Hepatocyte (in vitro differentiated cells): ENCODE measurements around the gene HDAC11.

Source experiments
- CTCF ChIP-seq: fragments of 200-600 bp; sonication (generic); IDR thresholded peaks from 2 replicates; pipeline ENCODE4 v1.5.1; 2016; ENCODE audit warnings: antibody characterized with exemption, mild to moderate bottlenecking; ENCODE audit not compliant: poor library complexity
- EZH2 ChIP-seq: fragments of 200-600 bp; sonication (generic); IDR thresholded peaks from 2 replicates; pipeline ENCODE4 v1.6.1; 2016; ENCODE audit warnings: antibody characterized with exemption, mild to moderate bottlenecking, borderline replicate concordance
- EZH2phosphoT487 ChIP-seq: fragments of 200-600 bp; sonication (generic); IDR thresholded peaks from one replicate; pipeline ENCODE4 v1.6.1; 2018; ENCODE audit warnings: antibody characterized with exemption, mild to moderate bottlenecking, low read depth, moderate library complexity; ENCODE audit not compliant: unreplicated experiment, severe bottlenecking

DNA sequence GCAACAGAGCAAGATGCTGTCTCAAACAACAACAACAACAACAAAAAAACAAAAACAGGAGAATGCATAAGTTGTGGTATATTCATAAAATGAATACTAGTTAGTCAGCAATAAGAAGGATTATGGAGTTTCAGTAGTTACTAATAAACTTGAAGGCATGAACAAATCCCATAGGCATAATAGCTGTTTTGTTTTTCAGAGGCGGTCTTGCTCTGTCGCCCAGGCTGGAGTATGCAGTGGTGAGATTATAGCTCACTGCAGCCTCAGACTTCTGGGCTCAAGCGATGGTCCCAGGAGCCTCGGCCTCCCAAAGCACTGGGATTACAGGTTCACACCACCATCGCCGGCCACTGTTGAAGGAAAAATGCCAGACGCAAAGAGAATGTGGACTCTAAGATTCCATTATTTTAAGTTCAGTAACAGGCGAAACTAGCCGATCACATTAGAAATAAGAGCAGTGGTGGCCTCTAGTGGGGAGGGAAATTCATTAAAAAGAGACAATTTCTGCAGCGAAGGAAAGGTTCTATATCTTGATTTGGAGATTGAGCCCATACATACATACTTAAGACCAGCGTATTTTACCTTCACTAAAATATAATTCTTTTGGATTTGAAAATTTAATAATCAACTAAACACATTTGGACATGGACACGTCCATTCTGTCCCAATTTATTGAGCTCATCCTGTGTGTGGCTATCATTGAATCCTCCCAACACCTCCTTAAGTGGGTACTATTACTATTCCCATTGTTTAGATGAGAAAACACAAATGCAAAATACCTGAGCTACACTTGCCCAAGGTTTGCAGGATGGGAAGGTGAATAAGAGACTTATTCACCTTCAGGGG is 27.4 kb upstream of the HDAC11 start:
- TF ChIP-seq CTCF = peak; percentile 69
- TF ChIP-seq EZH2phosphoT487 = no peak
- no peak for TF ChIP-seq EZH2
